DND-41 (cell line): ENCODE data around the gene COA1.
A peak's percentile ranks its signal among the peaks of the same experiment; 100 is the strongest.

Experiments used
- ATAC-seq: fragments of 200-7000 bp; cut with Tn5 transposase; 3 replicates; pipeline ENCODE4 v1.9.1; 2021; ENCODE audit warnings: low read depth; ENCODE audit not compliant: insufficient read depth
- DNase-seq: peaks from one replicate; pipeline ENCODE4 v3.0.0-alpha.2; 2020
- H2AFZ ChIP-seq: 2 replicates; pipeline ENCODE4 v1.6.0; 2012; ENCODE audit warnings: low read depth, low read length
- H3K27ac ChIP-seq: 2 replicates; pipeline ENCODE4 v1.5.1; 2012; ENCODE audit warnings: low read length, inconsistent platforms
- H3K27me3 ChIP-seq: fragments of 200-600 bp; sonication (generic); 2 replicates; pipeline ENCODE4 v1.6.0; 2012; ENCODE audit warnings: low read length, mild to moderate bottlenecking, inconsistent platforms; ENCODE audit not compliant: insufficient read depth, poor library complexity
- H3K36me3 ChIP-seq: 2 replicates; pipeline ENCODE4 v1.5.1; 2012; ENCODE audit warnings: low read length, inconsistent platforms; ENCODE audit not compliant: insufficient read depth
- H3K4me1 ChIP-seq: 2 replicates; pipeline ENCODE4 v1.5.1; 2012; ENCODE audit warnings: mild to moderate bottlenecking, low read length; ENCODE audit not compliant: insufficient read depth
- H3K4me2 ChIP-seq: 2 replicates; pipeline ENCODE4 v1.6.0; 2012; ENCODE audit warnings: mild to moderate bottlenecking, moderate library complexity, low read length, inconsistent platforms; ENCODE audit not compliant: insufficient read depth
- H3K4me3 ChIP-seq, 2 experiments: fragments of 200-600 bp in 1 of 2; shearing (Covaris generic) in 1 of 2; 2 replicates each; pipeline ENCODE4 v1.5.1; 2012 to 2016; ENCODE audit warnings: inconsistent platforms in 2 of 2, low read length in 2 of 2, mild to moderate bottlenecking in 2 of 2, low read depth in 1 of 2, moderate library complexity in 1 of 2
- H3K79me2 ChIP-seq: 2 replicates; pipeline ENCODE4 v1.6.0; 2012; ENCODE audit warnings: low read length, inconsistent platforms; ENCODE audit not compliant: insufficient read depth
- H3K9ac ChIP-seq: 2 replicates; pipeline ENCODE4 v1.6.0; 2012; ENCODE audit warnings: low read depth, mild to moderate bottlenecking, inconsistent platforms, low read length, moderate library complexity
- H3K9me3 ChIP-seq: 2 replicates; pipeline ENCODE4 v1.5.1; 2012; ENCODE audit warnings: low read length, moderate library complexity, mild to moderate bottlenecking, inconsistent platforms; ENCODE audit not compliant: insufficient read depth, severe bottlenecking
- H4K20me1 ChIP-seq: 2 replicates; pipeline ENCODE4 v1.6.0; 2012; ENCODE audit warnings: low read length; ENCODE audit not compliant: insufficient read depth
- EZH2 ChIP-seq: IDR thresholded peaks from 3 replicates; pipeline ENCODE4 v1.6.1; 2012; ENCODE audit warnings: borderline replicate concordance, low read depth, mild to moderate bottlenecking, moderate library complexity, low read length, inconsistent platforms; ENCODE audit not compliant: severe bottlenecking
- TF ChIP-seq, protein P1 (sequence below): IDR thresholded peaks from 2 replicates; pipeline ENCODE4 v1.5.1; 2012; ENCODE audit warnings: borderline replicate concordance, low read length, moderate library complexity, mild to moderate bottlenecking; ENCODE audit not compliant: poor library complexity, severe bottlenecking; ENCODE audit errors: extremely low read depth

Gene COA1

DNA sequence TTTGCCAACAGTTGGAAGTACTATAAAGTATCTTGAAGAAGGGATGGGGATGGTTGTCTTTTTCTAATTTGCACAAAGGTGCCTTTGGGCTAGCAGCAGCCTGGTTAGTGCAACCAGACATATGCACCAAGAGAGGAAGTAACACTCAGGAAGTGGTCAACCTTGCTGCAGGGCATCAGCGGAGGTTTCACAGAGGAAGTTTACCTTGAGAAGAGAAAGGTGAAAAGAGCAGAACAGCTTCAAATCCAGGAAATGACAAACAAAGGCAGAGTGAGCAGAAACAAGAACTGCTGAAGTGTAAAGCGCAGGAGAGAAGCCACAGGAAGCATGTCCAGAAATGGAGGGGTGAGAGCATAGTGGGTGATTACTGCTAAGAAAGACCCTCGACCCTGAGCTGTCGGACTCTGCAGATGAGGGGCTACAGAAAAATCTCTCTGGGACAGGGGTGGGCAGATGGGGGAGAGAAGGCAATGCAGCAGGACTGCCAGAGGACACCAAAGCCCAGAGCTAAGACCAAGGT, 79.5 kb downstream of the COA1 start:
- Histone ChIP-seq H4K20me1 (peaks cover 74% of the 10 kb centered on the region), H3K9me3 (no peaks in the 10 kb centered on the region), H3K4me2 (peak overlapping the region; percentile 56), H3K27me3 (no peaks in the 10 kb centered on the region), H2AFZ (no peak overlapping the region), H3K36me3 (peaks cover 41% of the 10 kb centered on the region), H3K79me2 (peaks cover 66% of the 10 kb centered on the region), H3K27ac (peak overlapping the region; percentile 67), H3K9ac (peak overlapping the region; percentile 18; the same call in 1 of the 2 replicates), H3K4me3 (no peak overlapping the region), H3K4me1 (peaks cover 66% of the 10 kb centered on the region)
- TF ChIP-seq EZH2 = no peak
- TF ChIP-seq, protein P1, sequence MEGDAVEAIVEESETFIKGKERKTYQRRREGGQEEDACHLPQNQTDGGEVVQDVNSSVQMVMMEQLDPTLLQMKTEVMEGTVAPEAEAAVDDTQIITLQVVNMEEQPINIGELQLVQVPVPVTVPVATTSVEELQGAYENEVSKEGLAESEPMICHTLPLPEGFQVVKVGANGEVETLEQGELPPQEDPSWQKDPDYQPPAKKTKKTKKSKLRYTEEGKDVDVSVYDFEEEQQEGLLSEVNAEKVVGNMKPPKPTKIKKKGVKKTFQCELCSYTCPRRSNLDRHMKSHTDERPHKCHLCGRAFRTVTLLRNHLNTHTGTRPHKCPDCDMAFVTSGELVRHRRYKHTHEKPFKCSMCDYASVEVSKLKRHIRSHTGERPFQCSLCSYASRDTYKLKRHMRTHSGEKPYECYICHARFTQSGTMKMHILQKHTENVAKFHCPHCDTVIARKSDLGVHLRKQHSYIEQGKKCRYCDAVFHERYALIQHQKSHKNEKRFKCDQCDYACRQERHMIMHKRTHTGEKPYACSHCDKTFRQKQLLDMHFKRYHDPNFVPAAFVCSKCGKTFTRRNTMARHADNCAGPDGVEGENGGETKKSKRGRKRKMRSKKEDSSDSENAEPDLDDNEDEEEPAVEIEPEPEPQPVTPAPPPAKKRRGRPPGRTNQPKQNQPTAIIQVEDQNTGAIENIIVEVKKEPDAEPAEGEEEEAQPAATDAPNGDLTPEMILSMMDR = no peak
- peak; percentile 56 for ATAC-seq
- DNase-seq = peak; percentile 65

DNA sequence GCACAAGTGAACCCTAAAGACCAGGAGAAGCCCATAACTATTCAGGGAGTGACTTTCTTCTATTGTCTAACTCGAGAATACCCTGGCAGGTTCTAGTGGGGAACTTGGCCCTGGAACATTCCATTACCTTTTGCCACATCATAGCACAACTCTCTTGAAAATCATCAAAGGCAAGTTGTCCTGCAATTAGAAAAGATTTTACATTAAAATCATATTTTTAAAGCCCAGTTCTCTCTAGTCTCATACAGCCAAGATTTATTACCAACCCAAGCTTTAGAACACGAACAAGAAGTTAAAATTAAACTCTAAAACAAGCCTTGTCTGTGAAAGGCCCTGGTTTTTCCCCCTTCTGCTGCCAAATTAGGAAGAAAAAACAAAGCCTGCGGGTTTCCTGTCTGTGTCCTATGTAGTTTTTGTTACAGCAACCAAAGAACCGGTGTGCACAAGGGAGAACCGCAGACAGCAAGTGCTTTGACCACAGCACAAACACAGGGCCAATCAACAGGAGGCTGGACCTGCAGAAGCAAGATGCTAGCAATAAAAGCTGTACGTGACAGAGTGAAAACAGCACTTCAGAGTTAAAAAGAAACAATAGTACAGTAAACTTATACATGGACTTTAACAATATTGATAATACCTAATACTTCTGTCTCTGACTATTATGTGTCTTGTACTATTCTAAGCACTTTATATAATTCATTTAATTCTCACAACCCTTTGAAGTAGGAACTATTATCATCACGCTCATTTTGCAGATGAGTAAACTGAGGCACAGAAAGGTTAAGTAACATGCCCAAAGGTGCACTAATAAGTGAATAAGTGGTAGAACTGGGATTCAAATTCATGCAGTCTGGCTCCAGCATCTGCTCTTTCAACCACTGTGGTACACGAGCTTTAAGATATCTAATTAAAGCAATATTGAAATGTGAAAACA, 80.6 kb downstream of the COA1 start:
- H2AFZ ChIP-seq = no peak overlapping the region
- H3K79me2 ChIP-seq = peaks cover 58% of the 10 kb centered on the region
- H3K4me1 ChIP-seq = peaks cover 61% of the 10 kb centered on the region
- H3K4me3 ChIP-seq = peak overlapping the region in 1 of 2 experiments; percentile 30; a peak in 2 of 4 replicates
- H3K9me3 ChIP-seq = no peaks in the 10 kb centered on the region
- TF ChIP-seq EZH2 = no peak
- TF ChIP-seq, protein P1 = no peak
- H3K27me3 ChIP-seq = no peaks in the 10 kb centered on the region
- peak; percentile 87 for DNase-seq
- ATAC-seq = peak; percentile 93
- peaks cover 74% of the 10 kb centered on the region for H4K20me1 ChIP-seq
- peak overlapping the region; percentile 56 for H3K4me2 ChIP-seq
- H3K9ac ChIP-seq = peak overlapping the region; percentile 25
- peak overlapping the region; percentile 67 for H3K27ac ChIP-seq
- peaks cover 47% of the 10 kb centered on the region for H3K36me3 ChIP-seq

DNA sequence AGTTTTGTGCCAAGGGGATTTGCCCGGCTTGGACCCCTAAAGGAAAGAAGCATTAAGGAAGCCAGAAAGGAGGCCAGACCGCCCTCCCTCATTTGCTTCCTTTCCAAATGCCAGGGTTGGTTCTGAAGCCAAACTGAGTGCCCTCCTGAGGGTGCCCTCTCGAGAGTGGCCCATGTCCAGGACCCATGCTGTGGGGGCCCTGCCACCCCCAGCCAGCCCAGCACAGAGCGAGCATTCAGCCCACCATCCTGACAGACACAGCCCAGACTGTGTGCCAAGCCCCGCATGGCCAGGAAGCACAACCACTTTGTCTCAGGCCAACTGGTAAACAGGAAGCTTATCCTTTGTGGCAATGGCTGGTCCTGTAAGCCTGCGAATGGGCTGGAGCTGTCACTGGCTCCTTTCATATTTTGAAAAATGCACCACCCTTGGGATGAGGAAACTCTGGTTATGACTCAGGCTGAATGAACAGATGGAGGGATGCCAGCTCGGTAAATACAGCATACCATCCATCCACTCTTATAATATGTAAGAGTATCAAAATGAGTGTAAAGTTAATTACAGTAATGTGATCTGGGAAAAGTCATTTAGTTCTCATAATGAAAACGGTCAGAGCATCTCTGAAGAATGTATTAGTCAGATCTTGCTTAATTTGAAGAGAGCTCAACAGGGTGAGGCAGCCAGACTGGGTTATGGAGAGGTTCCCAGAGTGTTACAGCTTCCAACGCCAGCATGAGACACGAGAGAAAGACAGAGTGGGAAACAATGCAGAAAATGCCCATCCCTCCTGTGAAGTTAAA, 81.5 kb downstream of the COA1 start:
- TF ChIP-seq, protein P1 = no peak
- no peak for TF ChIP-seq EZH2
- H2AFZ ChIP-seq = no peak overlapping the region
- peak overlapping the region; percentile 56 for H3K4me2 ChIP-seq
- H3K4me1 ChIP-seq = peaks cover 60% of the 10 kb centered on the region
- no peaks in the 10 kb centered on the region for H3K9me3 ChIP-seq
- no peaks in the 10 kb centered on the region for H3K27me3 ChIP-seq
- no peak for DNase-seq
- H3K36me3 ChIP-seq = peaks cover 56% of the 10 kb centered on the region
- H3K79me2 ChIP-seq = peaks cover 57% of the 10 kb centered on the region
- peak overlapping the region; percentile 67 for H3K27ac ChIP-seq
- peak; percentile 2; the same call in 1 of the 3 replicates for ATAC-seq
- H3K4me3 ChIP-seq = peak overlapping the region in 1 of 2 experiments; percentile 13; a peak in 2 of 4 replicates
- peak overlapping the region; percentile 25 for H3K9ac ChIP-seq
- peaks cover 76% of the 10 kb centered on the region for H4K20me1 ChIP-seq
